Measurements from ENCODE around the gene WDR36.

The WDR36 gene

DNA sequence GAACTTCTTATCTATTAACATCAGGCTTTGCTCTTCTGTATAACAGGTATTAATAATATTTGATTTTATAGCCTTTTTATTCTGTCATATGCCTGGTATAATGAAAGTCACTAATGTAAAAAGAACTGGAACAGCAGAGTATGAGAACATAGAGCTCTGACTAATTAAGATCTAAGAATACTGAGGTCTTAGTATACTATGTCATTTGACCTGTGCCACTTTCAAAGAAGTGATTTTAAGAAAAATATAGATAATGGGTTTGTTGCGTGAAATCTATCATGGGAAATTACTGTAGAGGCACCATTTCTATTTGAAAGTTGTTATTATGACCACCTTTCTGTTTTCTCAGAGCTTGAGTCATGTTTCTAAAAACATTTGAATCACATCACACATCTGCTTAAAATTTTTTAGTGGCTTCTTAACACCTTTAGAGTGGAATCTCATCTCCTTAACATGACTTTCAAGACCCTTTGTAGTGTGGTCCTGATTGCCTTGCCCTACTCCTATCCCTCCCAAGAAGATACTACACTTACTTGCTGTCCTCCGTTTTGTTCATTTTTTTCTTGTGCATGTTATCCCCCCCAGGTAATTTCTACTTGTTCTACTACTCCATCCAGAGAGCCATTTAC is 14.3 kb downstream of the WDR36 start:
- no peak for DNase-seq

DNA sequence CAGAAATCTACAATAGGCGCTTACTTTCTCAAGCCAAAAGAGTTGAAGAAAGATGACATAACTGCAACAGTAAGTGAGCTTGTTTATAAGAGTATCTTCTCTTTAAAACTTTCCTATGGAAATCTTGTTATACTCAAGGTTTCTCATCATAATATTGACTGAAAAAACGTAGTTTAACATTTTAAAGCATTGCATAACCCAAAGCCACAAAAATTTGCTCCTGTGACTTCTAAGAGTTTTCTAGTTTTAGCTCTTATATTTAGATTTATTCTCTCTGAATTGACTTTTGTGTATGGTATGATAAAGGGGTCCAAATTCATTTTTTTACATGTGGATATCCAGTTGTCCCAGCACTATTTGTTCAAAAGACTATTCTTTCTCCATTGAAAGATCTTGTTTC is 15.2 kb downstream of the WDR36 start:
- no peak for DNase-seq

DNA sequence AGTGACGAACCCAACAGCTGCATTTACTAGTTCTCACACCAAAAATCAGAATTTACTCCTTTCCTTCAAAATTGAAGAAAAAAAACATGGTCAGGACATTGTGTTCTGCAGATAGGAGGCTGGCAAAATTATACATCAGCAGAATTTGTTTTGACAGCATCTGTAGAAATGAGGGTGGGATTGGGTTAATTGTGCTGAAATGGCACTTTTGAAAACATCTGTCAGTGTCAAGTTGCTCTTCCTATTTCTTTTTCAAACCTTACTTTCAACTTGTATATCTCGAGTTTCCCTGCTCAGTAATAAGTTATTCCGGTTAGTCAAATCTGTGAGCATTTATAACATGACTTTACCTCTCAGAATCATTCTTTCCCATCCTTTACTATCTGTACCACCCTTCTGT is 19.8 kb downstream of the WDR36 start:
- DNase-seq = no peak

DNA sequence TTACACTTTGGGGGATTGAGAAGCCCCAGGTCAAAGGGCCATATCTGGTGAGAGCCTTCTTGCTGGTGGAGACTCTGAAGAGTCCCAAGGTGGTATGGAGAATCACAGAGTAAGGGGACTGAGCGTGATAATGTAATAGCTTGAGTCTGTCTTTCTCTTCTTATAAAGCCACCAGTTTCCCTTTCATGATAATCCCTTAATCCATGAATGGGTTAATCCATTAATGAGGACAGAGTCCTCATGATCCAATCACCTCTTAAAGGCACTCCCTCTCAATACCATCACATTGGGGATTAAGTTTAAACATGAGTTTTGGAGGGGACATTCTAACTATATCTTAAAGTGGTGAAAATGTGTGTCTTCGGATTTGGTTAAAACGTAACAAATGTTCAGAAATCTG is 21.5 kb downstream of the WDR36 start:
- no peak for DNase-seq

DNA sequence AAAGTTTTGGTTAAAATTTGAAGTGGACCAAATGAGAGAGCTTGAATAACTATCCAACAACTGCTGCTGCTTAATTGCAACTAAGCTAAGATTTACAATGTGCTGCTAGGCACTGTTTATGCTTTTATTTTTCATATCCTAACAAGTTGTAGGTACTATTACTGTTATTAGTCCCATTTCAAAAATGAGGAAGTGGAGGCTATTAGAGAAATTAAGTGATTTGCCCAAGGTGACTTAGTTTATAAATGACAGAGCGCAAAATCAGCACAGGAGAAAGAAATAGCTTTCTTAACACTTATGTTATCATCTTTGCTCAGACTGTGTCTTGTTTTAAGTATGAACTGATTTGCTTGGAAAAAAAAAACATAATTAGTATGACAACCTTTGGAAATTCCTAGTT is 23.1 kb downstream of the WDR36 start:
- DNase-seq = no peak

DNA sequence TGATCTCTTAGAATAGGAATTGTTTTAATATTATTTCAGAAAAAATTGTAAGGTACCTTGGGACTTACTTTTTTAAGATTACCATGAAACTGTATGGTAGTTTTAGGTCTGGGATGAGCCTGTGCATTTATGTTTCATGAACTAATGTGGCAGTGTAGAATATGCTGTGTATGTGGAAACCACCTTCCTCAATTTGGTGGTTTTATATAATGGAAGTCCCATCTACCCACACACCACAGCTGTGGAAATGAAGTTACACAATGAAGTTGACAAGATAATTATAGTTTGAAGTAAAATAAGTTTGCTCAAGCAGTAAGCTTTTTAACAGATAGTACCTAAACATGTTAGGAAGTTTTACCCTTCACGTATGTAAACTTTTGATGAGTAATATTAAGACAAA is 24.4 kb downstream of the WDR36 start:
- peak; percentile 78 for DNase-seq

DNA sequence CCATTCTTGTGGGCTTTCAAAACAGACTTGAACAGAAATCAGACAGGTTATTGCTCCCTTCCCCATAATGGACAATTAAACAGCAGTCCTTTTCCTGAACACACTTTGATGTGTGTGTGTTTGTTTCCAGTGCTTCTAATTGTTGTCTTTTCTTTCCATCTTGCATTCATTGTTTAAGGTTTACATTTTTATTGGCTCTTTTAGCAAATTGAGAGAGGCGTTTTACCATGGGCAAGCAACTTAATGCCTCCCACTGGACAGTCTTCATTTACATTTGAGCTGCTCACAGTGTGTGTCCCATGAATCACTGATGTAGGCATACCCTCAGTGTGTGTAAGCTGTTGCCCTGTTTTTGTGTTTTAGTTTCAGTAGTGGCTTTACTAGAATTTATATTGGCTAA is 25.0 kb downstream of the WDR36 start:
- DNase-seq = no peak

DNA sequence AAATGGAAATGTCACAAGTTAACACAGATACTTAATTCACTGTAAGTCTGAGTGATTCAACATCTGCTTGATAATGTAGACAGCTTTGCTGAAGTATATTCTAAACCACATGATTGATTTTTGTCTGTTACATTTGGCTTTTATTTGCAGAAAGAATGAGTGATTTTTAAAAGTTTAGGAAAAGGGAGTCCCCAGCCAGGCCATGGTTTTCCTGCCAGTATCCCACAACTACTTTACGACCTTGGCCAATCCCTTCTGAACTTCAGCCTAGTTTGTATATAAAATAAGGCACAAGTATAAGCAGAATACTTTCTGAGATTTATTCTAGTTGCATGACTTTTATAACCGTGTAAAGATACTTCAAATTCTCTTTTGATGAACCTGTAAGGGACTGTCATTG is 27.1 kb downstream of the WDR36 start:
- DNase-seq = no peak

DNA sequence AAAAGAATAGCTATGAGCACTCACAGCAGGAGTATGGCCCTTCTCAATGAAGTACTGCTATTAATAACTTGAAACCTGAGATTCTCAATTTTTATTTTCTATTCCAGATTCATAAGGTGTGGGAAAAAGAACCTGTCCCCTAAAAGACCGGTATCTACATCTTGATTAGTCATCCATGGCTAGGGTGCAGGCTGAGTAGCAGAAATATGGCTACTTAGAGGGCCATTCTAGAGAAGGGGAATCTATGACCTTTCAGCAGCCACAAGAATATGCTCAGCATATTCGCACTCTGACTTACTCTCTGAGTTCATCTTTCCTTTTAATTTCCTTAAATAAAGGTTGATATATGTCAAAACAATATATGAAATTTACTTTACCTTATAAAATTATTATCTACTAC is 27.7 kb downstream of the WDR36 start:
- no peak for DNase-seq

DNA sequence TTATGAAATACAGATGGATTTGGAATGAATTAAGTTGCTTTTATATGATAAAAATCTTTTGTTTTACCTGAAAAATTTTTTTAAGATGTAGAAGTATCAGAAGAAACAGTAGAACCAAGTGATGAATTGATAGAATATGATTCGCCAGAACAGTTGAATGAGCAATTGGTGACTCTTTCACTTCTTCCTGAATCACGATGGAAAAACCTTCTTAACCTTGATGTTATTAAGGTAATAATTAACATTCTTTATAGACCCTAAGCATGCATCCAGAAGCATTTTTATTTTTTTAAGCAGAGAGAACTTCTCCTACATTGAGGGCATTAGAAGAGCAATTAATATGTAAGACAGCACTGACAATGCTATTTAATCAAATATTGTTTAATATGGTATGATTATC is 28.8 kb downstream of the WDR36 start:
- DNase-seq = no peak

DNA sequence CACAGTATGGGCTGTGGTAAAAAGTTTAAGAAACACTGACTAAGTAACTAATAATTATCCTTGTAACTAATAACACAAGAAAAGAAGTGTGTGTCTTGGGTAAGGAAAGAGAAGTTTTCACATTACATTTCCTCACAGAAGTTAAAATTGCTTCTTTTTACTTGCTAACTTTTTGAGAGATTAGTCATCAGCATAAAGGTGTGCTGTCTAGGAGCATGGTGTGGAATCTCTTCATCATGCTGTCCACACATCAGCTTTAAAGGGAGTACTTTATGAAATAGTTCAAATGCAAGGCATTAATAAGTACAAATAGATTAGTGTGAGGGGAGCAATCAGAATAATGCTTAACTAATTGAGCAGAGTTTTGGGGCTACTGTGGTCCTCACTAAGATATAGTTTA is 29.8 kb downstream of the WDR36 start:
- no peak for DNase-seq

DNA sequence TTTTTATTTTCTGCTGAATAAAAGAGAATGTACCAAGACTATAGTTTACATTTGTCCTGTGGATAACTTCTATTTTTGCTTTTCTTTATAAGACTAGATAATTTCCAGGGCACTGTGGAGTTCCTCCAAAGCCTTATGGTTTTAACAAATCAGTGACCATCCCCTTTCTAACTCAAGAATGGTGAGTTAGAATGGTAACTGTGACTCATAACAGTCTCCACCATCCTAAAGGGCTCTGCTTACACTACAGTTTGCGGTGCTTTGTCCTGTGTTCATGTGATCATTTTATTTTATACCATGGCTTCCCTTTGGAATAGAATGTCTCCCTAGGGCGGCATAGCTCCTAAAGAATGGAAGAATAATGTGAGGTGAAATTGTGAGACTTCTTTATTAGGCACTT is 30.2 kb downstream of the WDR36 start:
- no peak for DNase-seq

DNA sequence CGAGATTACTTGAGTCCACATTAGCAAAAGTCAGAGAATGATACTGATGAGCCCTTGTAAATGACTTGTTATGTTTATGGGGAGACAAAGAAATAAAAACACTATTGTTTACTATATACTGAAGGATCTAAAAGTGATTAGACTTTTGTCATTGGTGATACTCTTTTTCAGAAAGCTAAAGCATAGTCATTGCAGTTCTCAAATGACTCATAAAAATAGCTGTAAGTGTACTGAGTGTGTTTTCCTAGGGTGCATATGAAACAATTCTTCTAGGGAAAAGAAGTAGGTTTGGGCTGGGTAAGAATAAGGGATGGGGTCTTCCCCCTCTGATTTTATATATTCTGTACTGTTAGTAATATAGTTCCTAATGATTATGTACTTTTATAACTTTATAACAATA is 32.6 kb downstream of the WDR36 start:
- no peak for DNase-seq

DNA sequence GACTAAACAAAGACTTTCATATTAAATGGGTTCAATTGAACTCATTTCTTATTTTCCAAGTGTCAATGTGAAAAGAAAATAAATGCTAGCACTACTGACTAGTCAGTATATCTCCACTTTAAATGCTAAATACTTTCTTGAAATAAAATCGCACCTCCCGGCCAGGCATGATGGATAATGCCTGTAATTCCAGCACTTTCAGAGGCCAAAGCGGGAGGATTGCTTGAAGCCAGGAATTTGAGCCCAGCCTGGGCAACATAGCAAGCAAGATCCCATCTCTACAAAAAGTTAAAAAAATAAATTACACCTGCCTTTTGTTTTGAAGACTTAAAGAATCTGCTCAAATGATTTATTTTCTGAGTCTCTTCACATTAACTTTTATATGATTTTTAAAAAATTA is 34.7 kb downstream of the WDR36 start:
- no peak for DNase-seq

DNA sequence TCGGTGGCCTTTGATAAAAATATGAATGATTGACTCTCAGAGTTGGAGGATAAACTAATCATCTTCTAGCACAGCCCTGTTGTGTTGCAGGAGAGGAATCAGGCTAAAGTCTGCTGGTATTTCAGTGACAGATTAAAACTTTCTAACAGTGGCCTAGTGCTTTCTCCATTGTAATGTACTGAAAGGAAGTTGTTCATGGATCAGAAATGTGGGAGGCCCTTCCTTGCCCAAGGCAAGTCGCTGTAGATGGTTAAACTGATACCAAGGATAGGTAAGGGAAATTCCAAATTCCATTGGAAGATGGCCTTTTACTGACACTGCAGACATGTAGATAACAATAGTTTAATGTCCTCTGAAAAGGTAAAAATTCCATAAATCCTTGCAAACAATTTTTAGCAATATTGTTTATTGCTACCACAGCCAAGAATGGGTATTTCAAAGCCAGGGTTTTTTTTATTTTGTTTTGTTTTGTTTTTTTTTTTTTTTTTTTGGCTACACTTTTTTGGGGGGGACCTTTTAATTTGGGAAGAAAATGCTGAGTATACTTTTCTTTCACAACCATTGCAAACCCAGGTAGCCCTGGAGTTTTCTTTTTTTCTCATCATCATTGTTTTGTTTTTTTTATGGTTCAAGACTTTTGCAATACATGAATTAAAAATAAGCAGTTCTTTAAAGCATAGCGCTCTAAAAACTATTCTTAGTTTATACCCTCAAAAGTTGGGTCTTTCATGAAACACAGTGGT is 35.5 kb downstream of the WDR36 start:
- no peak for DNase-seq

DNA sequence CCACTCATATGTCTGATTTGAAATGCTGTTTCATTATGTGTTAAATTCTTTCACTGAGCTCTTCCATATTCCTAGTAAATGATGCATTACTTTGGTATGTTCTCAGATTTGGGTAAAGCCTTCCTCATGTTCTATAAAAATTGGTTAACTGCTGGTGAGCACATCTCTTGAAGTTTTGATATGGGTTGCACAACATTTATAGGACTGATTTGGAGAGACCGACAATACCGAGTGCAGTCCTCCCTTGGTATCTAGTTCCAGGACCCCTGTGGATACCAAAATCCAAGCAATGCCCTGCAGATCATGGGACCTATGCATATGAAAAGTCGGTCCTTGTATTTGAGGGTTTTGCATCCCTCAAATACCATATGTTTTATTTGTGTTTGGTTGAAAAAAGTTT is 37.8 kb downstream of the WDR36 start:
- DNase-seq = no peak

DNA sequence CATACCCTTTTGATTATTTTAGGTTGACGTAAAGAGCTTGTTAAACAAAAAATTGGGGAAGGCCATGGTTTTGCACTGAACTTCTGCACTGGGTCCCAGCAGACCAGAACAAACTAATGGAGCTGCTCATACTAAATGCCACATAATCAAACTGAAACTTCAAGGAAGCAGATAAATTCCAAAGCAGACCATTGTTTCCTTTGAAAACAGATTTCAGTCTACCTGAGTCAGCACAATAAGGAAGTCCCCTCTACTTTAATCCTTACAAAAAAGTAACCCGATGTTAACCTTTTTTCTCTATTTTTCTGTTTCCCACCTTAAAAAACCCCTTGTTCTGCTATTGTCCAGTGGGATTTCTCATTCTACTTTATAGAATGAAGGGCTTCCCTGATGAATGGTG is 39.2 kb downstream of the WDR36 start:
- DNase-seq = no peak

DNA sequence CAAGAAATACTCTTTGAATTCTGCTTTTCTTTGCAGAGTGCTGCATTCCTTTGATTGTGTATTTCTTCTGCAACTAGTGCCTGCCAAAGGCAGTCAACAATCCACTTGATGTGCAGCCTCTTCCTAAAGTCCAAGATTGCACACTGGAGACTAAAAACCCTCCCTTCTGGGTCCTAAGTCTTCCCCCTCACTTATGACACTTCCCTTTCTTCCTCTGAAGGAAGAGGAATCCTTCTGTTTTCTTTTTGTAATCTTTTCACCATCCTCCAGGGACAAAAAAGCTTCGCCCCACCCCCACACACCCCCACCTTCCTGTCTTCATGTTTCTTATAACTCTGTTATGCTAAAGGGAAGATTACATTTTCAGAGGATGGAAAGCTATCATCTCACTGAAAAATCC is 39.9 kb downstream of the WDR36 start:
- DNase-seq = peak; percentile 6

DNA sequence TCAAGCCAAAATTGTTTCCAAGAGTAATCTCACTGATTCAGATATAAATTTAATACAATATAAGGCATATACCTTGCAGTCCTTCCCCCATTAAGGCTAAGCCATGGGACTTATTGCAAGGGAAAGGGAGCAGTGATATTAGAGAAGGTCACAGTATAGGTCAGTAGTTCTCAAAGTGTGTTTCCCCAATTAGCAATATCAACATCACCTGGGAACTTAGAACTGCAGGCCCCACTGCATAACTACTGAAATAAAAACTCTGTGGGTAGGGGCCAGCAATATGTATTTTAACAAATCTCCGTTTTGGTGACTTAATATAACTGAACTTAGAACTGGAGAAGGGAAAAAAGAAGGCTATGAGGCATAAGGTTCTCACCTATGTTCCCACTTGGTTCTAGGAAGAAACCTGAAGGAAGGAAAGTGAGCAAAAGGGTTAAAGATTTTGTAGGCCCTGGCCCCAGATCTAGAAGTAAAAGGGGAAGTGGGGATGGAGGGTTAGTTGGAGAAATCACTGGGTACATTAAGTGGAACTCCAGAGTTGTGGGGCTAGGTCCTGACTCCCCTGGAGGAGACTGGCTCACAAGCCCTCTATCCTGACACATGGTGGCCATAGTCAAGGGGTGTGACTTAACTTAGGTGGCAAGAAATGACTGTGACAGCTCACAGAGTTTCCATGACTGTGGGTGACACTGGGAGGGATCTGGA is 40.7 kb downstream of the WDR36 start:
- DNase-seq = no peak

DNA sequence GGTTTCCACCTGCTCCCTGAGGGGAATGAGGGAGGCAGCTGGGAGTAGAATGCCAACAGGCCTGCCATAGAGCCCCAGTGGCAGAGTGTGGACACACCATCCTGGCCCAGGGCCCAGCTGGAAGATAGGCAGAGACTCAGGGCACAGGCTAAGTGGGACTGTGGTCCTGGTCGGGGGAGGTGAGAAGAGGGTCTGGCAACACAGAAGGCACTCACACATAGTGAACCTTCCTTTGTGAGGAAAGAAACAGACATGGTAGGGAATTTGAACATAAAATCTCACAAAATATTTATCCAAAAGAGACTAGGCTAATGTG is 41.2 kb downstream of the WDR36 start:
- DNase-seq = no peak

DNA sequence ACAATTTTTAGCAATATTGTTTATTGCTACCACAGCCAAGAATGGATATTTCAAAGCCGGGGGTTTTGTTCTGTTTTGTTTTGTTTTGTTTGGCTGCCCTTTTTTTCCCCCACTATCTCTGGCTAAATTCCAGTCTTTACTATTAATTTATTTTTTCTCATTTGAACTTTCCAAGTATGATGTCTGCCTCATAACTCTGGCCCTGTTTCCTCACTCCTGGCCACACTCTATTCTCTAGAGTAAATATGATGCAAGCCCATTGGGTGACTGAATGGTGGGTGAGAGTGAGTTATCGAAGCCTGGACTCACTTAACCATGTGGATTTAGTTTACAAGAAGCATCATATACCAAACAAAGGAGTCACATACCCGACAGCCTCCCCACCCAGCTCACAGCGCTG is 41.9 kb downstream of the WDR36 start:
- DNase-seq = peak; percentile 16

DNA sequence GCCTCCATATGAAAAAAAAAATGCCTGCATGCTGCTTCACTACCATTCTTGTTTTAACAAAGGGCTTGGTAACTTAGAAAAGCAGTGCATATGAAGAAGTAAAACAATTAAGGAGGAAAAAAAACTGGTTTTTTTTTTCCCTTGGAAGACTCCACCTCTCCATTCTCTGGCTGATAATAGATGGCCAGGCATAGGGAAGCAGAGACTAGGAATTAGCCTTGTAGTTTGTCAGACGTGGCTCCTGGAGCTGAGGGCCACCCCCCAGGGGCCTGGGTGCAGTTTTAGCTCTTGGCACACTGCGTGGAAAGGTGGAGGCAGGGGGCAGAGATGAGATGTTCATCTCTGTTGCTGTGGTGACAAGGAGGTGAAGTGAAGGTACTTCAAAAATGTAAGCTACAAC is 42.7 kb downstream of the WDR36 start:
- DNase-seq = no peak

DNA sequence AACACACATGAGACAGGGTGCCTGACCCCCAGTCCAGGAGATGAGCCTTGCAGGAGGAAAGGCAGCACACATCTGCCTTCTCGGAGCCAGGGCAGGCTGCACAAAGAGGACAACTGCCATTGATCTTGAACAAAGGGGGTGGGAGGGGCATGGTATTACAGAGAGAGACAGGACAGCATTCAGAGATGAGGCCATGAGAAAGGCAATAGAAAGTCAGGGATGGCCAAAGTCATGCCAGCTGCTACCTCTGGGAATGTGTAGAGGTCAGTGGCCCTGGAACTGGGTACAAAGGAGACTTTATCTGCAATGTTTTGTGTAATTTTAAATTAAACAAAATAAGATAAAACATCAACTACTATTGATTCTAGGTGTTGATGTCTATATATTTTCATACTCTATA is 43.2 kb downstream of the WDR36 start:
- no peak for DNase-seq

DNA sequence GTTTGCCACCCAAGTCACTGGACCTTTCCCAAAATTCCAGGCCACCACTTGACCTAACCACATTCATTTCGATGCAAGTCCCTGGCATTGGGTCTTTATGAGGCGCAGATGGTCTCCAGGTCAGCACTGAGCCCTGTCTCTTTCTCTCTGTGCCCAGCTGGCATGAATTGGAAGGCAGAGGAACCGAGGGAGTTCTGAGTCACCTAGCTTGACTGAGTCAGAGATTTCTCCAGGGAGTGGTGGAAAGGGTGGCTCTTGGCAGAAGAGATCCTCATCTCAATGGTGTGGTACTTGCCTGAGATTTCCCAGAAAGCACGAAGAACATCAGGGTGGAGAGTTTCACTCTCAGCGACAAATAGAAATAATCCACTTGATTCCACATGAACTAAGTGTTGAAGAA is 43.8 kb downstream of the WDR36 start:
- DNase-seq = peak; percentile 12

DNA sequence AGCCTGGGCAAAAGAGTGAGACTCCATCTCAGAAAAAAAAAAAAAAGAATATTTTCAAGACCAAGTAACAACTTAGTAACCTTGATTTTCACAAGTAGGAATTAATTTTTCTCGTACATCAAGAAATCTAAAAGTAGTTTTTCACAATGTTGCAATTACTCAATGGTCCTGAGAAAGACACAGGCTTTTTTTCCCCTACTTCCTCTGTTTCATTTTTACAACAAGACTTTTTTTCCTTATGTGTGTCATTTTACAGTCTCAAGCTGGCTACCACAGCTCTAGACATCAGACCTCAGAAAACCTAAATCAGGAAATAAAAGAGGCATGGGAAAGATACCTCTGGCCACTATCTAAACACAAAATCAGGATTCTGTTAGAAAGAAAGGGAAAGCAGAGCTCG is 45.9 kb downstream of the WDR36 start:
- peak; percentile 46 for DNase-seq

Measured in suppressor macrophage treated with lipopolysaccharide for 4 hours (primary cell).